ENCODE measurements around the gene OR1E2. TPM values are rescaled to one million over a fixed set of nuclear protein-coding genes. Genes with fewer than 3 reads are reported as not detected.
"Not testable (repeated sequence)": the region's sequence is repeated elsewhere in the genome, so short reads cannot be mapped to it uniquely, and the experiment has no call there.

OR1E2 gene
- total RNA-seq, 1 experiment from 2014 or later = not detected

- not testable (repeated sequence) for DNase-seq; H3K27me3 ChIP-seq (ENCODE audit: control insufficient read depth, insufficient read depth, low read length); H3K4me3 ChIP-seq (ENCODE audit: insufficient read depth, low read depth, low read length); H3K36me3 ChIP-seq (replicated peaks; ENCODE audit: control insufficient read depth, insufficient read depth, low read length)
These were observed 426 bp downstream of the OR1E2 start for GRCh38 chr17:3433215-3433614.

GRCh38 chr17:3418222-3418621 lies 15.4 kb downstream of the OR1E2 start:
- H3K27me3 ChIP-seq (ENCODE audit: control insufficient read depth, insufficient read depth, low read length) = no peaks in the 10 kb centered on the region
- no peak overlapping the region for H3K4me3 ChIP-seq (ENCODE audit: insufficient read depth, low read depth, low read length)
- DNase-seq = no peak
- H3K36me3 ChIP-seq (replicated peaks; ENCODE audit: control insufficient read depth, insufficient read depth, low read length) = no peaks in the 10 kb centered on the region

GRCh38 chr17:3415610-3416009 lies 18.0 kb downstream of the OR1E2 start:
- H3K36me3 ChIP-seq (replicated peaks; ENCODE audit: control insufficient read depth, insufficient read depth, low read length) = no peaks in the 10 kb centered on the region
- H3K4me3 ChIP-seq (ENCODE audit: insufficient read depth, low read depth, low read length) = no peak overlapping the region
- H3K27me3 ChIP-seq (ENCODE audit: control insufficient read depth, insufficient read depth, low read length) = no peaks in the 10 kb centered on the region
- DNase-seq = no peak

GRCh38 chr17:3412216-3412615 lies 21.4 kb downstream of the OR1E2 start:
- not testable (repeated sequence) for DNase-seq

GRCh38 chr17:3411070-3411469 lies 22.6 kb downstream of the OR1E2 start, which contains the start of gene OR3A3:
TSS of gene OR3A3 (plus strand) at chr17:3411370.
- Histone ChIP-seq H3K36me3 (replicated peaks; ENCODE audit: control insufficient read depth, insufficient read depth, low read length) (no peaks in the 10 kb centered on the region), H3K27me3 (ENCODE audit: control insufficient read depth, insufficient read depth, low read length) (no peaks in the 10 kb centered on the region), H3K4me3 (ENCODE audit: insufficient read depth, low read depth, low read length) (no peak within 1 kb of the TSS)
- DNase-seq = no peak

More at GRCh38 chr17:3412216-3412615, 21.4 kb downstream of the OR1E2 start:
- H3K36me3 ChIP-seq (replicated peaks; ENCODE audit: control insufficient read depth, insufficient read depth, low read length); H3K4me3 ChIP-seq (ENCODE audit: insufficient read depth, low read depth, low read length); H3K27me3 ChIP-seq (ENCODE audit: control insufficient read depth, insufficient read depth, low read length): not testable (repeated sequence)

GRCh38 chr17:3403856-3404255 lies 29.8 kb downstream of the OR1E2 start:
- not testable (repeated sequence) for H3K27me3 ChIP-seq (ENCODE audit: control insufficient read depth, insufficient read depth, low read length); H3K4me3 ChIP-seq (ENCODE audit: insufficient read depth, low read depth, low read length); H3K36me3 ChIP-seq (replicated peaks; ENCODE audit: control insufficient read depth, insufficient read depth, low read length); DNase-seq

GRCh38 chr17:3401786-3402185 lies 31.9 kb downstream of the OR1E2 start:
- no peak for DNase-seq
- Histone ChIP-seq H3K27me3 (ENCODE audit: control insufficient read depth, insufficient read depth, low read length) (no peaks in the 10 kb centered on the region), H3K4me3 (ENCODE audit: insufficient read depth, low read depth, low read length) (no peak overlapping the region), H3K36me3 (replicated peaks; ENCODE audit: control insufficient read depth, insufficient read depth, low read length) (no peaks in the 10 kb centered on the region)

GRCh38 chr17:3400055-3400454 lies 33.6 kb downstream of the OR1E2 start:
- Histone ChIP-seq H3K36me3 (replicated peaks; ENCODE audit: control insufficient read depth, insufficient read depth, low read length) (no peaks in the 10 kb centered on the region), H3K27me3 (ENCODE audit: control insufficient read depth, insufficient read depth, low read length) (no peaks in the 10 kb centered on the region), H3K4me3 (ENCODE audit: insufficient read depth, low read depth, low read length) (no peak overlapping the region)
- DNase-seq = no peak

GRCh38 chr17:3398310-3398709 lies 35.3 kb downstream of the OR1E2 start, which contains the start of gene OR1E1:
TSS of gene OR1E1 (minus strand) at chr17:3398410. CDS start at chr17:3398410, 0 bp downstream.
- Histone ChIP-seq H3K27me3 (ENCODE audit: control insufficient read depth, insufficient read depth, low read length) (no peaks in the 10 kb centered on the region), H3K4me3 (ENCODE audit: insufficient read depth, low read depth, low read length) (no peak within 1 kb of the TSS), H3K36me3 (replicated peaks; ENCODE audit: control insufficient read depth, insufficient read depth, low read length) (no peaks in the 10 kb centered on the region)
- no peak for DNase-seq

- not testable (repeated sequence) for H3K36me3 ChIP-seq (replicated peaks; ENCODE audit: control insufficient read depth, insufficient read depth, low read length); H3K4me3 ChIP-seq (ENCODE audit: insufficient read depth, low read depth, low read length); DNase-seq; H3K27me3 ChIP-seq (ENCODE audit: control insufficient read depth, insufficient read depth, low read length)
These were observed 35.8 kb downstream of the OR1E2 start for GRCh38 chr17:3397801-3398200.

- Histone ChIP-seq H3K27me3 (ENCODE audit: control insufficient read depth, insufficient read depth, low read length) (no peaks in the 10 kb centered on the region), H3K4me3 (ENCODE audit: insufficient read depth, low read depth, low read length) (no peak overlapping the region), H3K36me3 (replicated peaks; ENCODE audit: control insufficient read depth, insufficient read depth, low read length) (no peaks in the 10 kb centered on the region)
- DNase-seq = no peak
These were observed 43.9 kb downstream of the OR1E2 start for GRCh38 chr17:3389791-3390190.

GRCh38 chr17:3385869-3386816 lies 47.5 kb downstream of the OR1E2 start, which contains the start of gene OR3A2:
TSS of gene OR3A2 (minus strand) at chr17:3386308.
- H3K36me3 ChIP-seq (replicated peaks; ENCODE audit: control insufficient read depth, insufficient read depth, low read length) = no peaks in the 10 kb centered on the region
- H3K27me3 ChIP-seq (ENCODE audit: control insufficient read depth, insufficient read depth, low read length) = no peaks in the 10 kb centered on the region
- H3K4me3 ChIP-seq (ENCODE audit: insufficient read depth, low read depth, low read length) = no peak within 1 kb of the TSS
- DNase-seq = no peak

Other genes starting within 250 kb of the OR1E2 start
- not detected in 2 replicates for gene OR1A2, start 236.3 kb downstream of the OR1E2 start, total RNA-seq (2014; rRNA removed; shearing (Covaris generic))
- not detected in 2 replicates for gene OR1A1, start 226.2 kb downstream of the OR1E2 start, total RNA-seq (2014; rRNA removed; shearing (Covaris generic))
- not detected in 2 replicates for gene OR3A1, start 135.5 kb downstream of the OR1E2 start, total RNA-seq (2014; rRNA removed; shearing (Covaris generic))
- gene OR3A2, start 47.5 kb downstream of the OR1E2 start, total RNA-seq (2014; rRNA removed; shearing (Covaris generic)) = not detected in 2 replicates
- not detected in 2 replicates for gene OR1E1, start 35.4 kb downstream of the OR1E2 start, total RNA-seq (2014; rRNA removed; shearing (Covaris generic))
- gene OR3A3, start 22.5 kb downstream of the OR1E2 start, total RNA-seq (2014; rRNA removed; shearing (Covaris generic)) = not detected in 2 replicates
- 0.10 and 1.3 TPM in 2 replicates for gene SPATA22, start 38.0 kb upstream of the OR1E2 start, total RNA-seq (2014; rRNA removed; shearing (Covaris generic))
- gene ASPA, start 42.2 kb upstream of the OR1E2 start, total RNA-seq (2014; rRNA removed; shearing (Covaris generic)) = not detected in 2 replicates
- 0.69 and 2.5 TPM in 2 replicates for gene TRPV3, start 124.0 kb upstream of the OR1E2 start, total RNA-seq (2014; rRNA removed; shearing (Covaris generic))
- gene TRPV1, start 175.6 kb upstream of the OR1E2 start, total RNA-seq (2014; rRNA removed; shearing (Covaris generic)) = 3.0 and 3.1 TPM in 2 replicates
- gene SHPK, start 202.4 kb upstream of the OR1E2 start, total RNA-seq (2014; rRNA removed; shearing (Covaris generic)) = 22.9 and 27.0 TPM in 2 replicates
- gene CTNS, start 202.9 kb upstream of the OR1E2 start, total RNA-seq (2014; rRNA removed; shearing (Covaris generic)) = 9.6 and 17.9 TPM in 2 replicates
- 116 and 122 TPM in 2 replicates for gene TAX1BP3, start 234.7 kb upstream of the OR1E2 start, total RNA-seq (2014; rRNA removed; shearing (Covaris generic))
- 41.6 and 48.5 TPM in 2 replicates for gene EMC6, start 235.0 kb upstream of the OR1E2 start, total RNA-seq (2014; rRNA removed; shearing (Covaris generic))

All from H7 (cell line).